Neural cell (in vitro differentiated cells): ENCODE measurements around the gene SPRYD7. TPM values are rescaled to one million over a fixed set of nuclear protein-coding genes. Genes with fewer than 3 reads are reported as not detected.

ENCODE experiments used
- H2AFZ ChIP-seq: fragments of 200-600, 300-800 bp; sonication (generic), shearing (Covaris generic); 2 replicates; pipeline ENCODE4 v1.6.0; 2014; ENCODE audit warnings: low read depth, mild to moderate bottlenecking, antibody characterized with exemption, low read length, moderate library complexity
- H3F3A ChIP-seq: fragments of 200-600 bp; shearing (Covaris generic); 2 replicates; pipeline ENCODE4 v1.6.1; 2016; ENCODE audit warnings: mild to moderate bottlenecking, moderate library complexity, mixed read lengths, antibody characterized with exemption, low read length; ENCODE audit not compliant: insufficient read depth, poor library complexity, severe bottlenecking
- H3K27ac ChIP-seq: fragments of 200-600, 300-800 bp; sonication (generic), shearing (Covaris generic); 2 replicates; pipeline ENCODE4 v1.5.1; 2014; ENCODE audit warnings: mild to moderate bottlenecking, low read length, moderate library complexity
- H3K27me3 ChIP-seq: fragments of 300-800, 200-600 bp; sonication (generic), shearing (Covaris generic); 2 replicates; pipeline ENCODE4 v1.6.0; 2014; ENCODE audit warnings: mild to moderate bottlenecking, low read depth, low read length, moderate library complexity; ENCODE audit not compliant: insufficient read depth
- H3K36me3 ChIP-seq: fragments of 300-800, 200-600 bp; sonication (generic), shearing (Covaris generic); 2 replicates; pipeline ENCODE4 v1.5.1; 2014; ENCODE audit warnings: mild to moderate bottlenecking, antibody characterized with exemption, low read length, moderate library complexity; ENCODE audit not compliant: insufficient read depth
- H3K4me2 ChIP-seq: fragments of 300-800, 200-600 bp; sonication (generic), shearing (Covaris generic); 2 replicates; pipeline ENCODE4 v1.6.0; 2014; ENCODE audit warnings: mild to moderate bottlenecking, low read length
- H3K4me3 ChIP-seq: fragments of 300-800, 200-600 bp; sonication (generic), shearing (Covaris generic); 2 replicates; pipeline ENCODE4 v1.5.1; 2014; ENCODE audit warnings: mild to moderate bottlenecking, low read length, moderate library complexity
- H3K79me2 ChIP-seq: fragments of 200-600 bp; shearing (Covaris generic); replicated peaks from 2 replicates; pipeline ENCODE4 v1.6.0; 2014; ENCODE audit warnings: mild to moderate bottlenecking, low read length, moderate library complexity; ENCODE audit not compliant: insufficient read depth
- H3K9ac ChIP-seq: fragments of 300-800, 200-600 bp; sonication (generic), shearing (Covaris generic); 2 replicates; pipeline ENCODE4 v1.6.1; 2016; ENCODE audit warnings: mild to moderate bottlenecking, low read length, mixed read lengths
- H3K9me2 ChIP-seq: fragments of 200-600 bp; shearing (Covaris generic); 2 replicates; pipeline ENCODE4 v1.6.1; 2016; ENCODE audit warnings: mild to moderate bottlenecking, low read length, mixed read lengths; ENCODE audit not compliant: insufficient read depth
- H3K9me3 ChIP-seq: fragments of 200-600, 300-800 bp; sonication (generic), shearing (Covaris generic); 2 replicates; pipeline ENCODE4 v1.6.1; 2016; ENCODE audit warnings: mild to moderate bottlenecking, mixed run types, low read length, moderate library complexity, mixed read lengths
- H4K20me1 ChIP-seq: fragments of 200-600 bp; shearing (Covaris generic); 2 replicates; pipeline ENCODE4 v1.6.1; 2016; ENCODE audit warnings: mild to moderate bottlenecking, mixed run types; ENCODE audit not compliant: insufficient read depth
- EP300 ChIP-seq: fragments of 450-650 bp; conservative IDR thresholded peaks from 2 replicates; pipeline ENCODE4 v1.6.1; 2014; ENCODE audit warnings: antibody characterized with exemption, mild to moderate bottlenecking, moderate library complexity; ENCODE audit not compliant: poor library complexity, severe bottlenecking
- EZH2 ChIP-seq: fragments of 200-600, 300-800 bp; shearing (Covaris generic), sonication (generic); IDR thresholded peaks from 2 replicates; pipeline ENCODE4 v1.6.1; 2014; ENCODE audit warnings: antibody characterized with exemption, low read length, borderline replicate concordance, mild to moderate bottlenecking; ENCODE audit not compliant: insufficient read depth, poor library complexity, severe bottlenecking
- MXI1 ChIP-seq: fragments of 450-650 bp; conservative IDR thresholded peaks from 2 replicates; pipeline ENCODE4 v1.6.1; 2014; ENCODE audit warnings: antibody characterized with exemption, mild to moderate bottlenecking; ENCODE audit not compliant: poor library complexity, severe bottlenecking
- POLR2AphosphoS5 ChIP-seq: IDR thresholded peaks from 2 replicates; pipeline ENCODE4 v1.6.1; 2012
- RAD21 ChIP-seq: fragments of 450-650 bp; conservative IDR thresholded peaks from 2 replicates; pipeline ENCODE4 v1.6.1; 2014; ENCODE audit warnings: antibody characterized with exemption, mild to moderate bottlenecking, moderate library complexity
- SMC3 ChIP-seq: fragments of 450-650 bp; conservative IDR thresholded peaks from 2 replicates; pipeline ENCODE4 v1.6.1; 2014; ENCODE audit warnings: antibody characterized with exemption, mild to moderate bottlenecking, moderate library complexity; ENCODE audit not compliant: poor library complexity
- TAF1 ChIP-seq: IDR thresholded peaks from 2 replicates; pipeline ENCODE4 v1.6.1; 2012; ENCODE audit warnings: low read depth
- polyA minus RNA-seq: library from RNA; depleted of rRNA, polyadenylated mRNA; stranded (reverse); fragments of >200 nt; gene quantifications from 2 replicates; pipeline ENCODE4 v1.2.3, GENCODE V29; 2014
- polyA plus RNA-seq: library from polyadenylated mRNA; depleted of rRNA; stranded (reverse); fragments of >200 nt; gene quantifications from 2 replicates; pipeline ENCODE4 v1.2.3, GENCODE V29; 2014
- TF ChIP-seq, protein P1 (sequence below): IDR thresholded peaks from 2 replicates; pipeline ENCODE4 v1.6.1; 2012; ENCODE audit warnings: borderline replicate concordance
- TF ChIP-seq, protein P2 (sequence below): fragments of 450-650 bp; IDR thresholded peaks from 2 replicates; pipeline ENCODE4 v1.5.1; 2014; ENCODE audit warnings: antibody characterized with exemption, mild to moderate bottlenecking, moderate library complexity; ENCODE audit not compliant: poor library complexity, severe bottlenecking

Gene SPRYD7
- polyA plus RNA-seq (13.2 and 15.4 TPM in 2 replicates), polyA minus RNA-seq (16.3 and 20.1 TPM in 2 replicates)

GRCh38 chr13:49936075-49936967, at the start of gene SPRYD7:
Gene SPRYD7, minus strand, starts transcription at chr13:49936340. Its CDS starts 105 bp downstream, at chr13:49936235.
- Histone ChIP-seq H3K36me3 (no peaks in the 10 kb centered on the region), H3K27me3 (no peaks in the 10 kb centered on the region), H3K9me2 (no peaks in the 10 kb centered on the region), H3K79me2 (no peaks in the 10 kb centered on the region), H4K20me1 (no peaks in the 10 kb centered on the region), H3F3A (no peaks in the 10 kb centered on the region), H3K4me2 (peak within 1 kb of the TSS; percentile 69), H2AFZ (peak within 1 kb of the TSS; percentile 82), H3K27ac (peak within 1 kb of the TSS; percentile 69), H3K9ac (peak within 1 kb of the TSS; percentile 75), H3K4me3 (peak within 1 kb of the TSS; percentile 89), H3K9me3 (no peaks in the 10 kb centered on the region)
- TF ChIP-seq SMC3 (peak; percentile 55), RAD21 (peak; percentile 45), POLR2AphosphoS5 (peak; percentile 6), EP300 (peak; percentile 44), EZH2 (no peak), MXI1 (peak; percentile 71), TAF1 (peak; percentile 51)
- TF ChIP-seq, protein P1, sequence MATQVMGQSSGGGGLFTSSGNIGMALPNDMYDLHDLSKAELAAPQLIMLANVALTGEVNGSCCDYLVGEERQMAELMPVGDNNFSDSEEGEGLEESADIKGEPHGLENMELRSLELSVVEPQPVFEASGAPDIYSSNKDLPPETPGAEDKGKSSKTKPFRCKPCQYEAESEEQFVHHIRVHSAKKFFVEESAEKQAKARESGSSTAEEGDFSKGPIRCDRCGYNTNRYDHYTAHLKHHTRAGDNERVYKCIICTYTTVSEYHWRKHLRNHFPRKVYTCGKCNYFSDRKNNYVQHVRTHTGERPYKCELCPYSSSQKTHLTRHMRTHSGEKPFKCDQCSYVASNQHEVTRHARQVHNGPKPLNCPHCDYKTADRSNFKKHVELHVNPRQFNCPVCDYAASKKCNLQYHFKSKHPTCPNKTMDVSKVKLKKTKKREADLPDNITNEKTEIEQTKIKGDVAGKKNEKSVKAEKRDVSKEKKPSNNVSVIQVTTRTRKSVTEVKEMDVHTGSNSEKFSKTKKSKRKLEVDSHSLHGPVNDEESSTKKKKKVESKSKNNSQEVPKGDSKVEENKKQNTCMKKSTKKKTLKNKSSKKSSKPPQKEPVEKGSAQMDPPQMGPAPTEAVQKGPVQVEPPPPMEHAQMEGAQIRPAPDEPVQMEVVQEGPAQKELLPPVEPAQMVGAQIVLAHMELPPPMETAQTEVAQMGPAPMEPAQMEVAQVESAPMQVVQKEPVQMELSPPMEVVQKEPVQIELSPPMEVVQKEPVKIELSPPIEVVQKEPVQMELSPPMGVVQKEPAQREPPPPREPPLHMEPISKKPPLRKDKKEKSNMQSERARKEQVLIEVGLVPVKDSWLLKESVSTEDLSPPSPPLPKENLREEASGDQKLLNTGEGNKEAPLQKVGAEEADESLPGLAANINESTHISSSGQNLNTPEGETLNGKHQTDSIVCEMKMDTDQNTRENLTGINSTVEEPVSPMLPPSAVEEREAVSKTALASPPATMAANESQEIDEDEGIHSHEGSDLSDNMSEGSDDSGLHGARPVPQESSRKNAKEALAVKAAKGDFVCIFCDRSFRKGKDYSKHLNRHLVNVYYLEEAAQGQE = peak; percentile 18
- TF ChIP-seq, protein P2, sequence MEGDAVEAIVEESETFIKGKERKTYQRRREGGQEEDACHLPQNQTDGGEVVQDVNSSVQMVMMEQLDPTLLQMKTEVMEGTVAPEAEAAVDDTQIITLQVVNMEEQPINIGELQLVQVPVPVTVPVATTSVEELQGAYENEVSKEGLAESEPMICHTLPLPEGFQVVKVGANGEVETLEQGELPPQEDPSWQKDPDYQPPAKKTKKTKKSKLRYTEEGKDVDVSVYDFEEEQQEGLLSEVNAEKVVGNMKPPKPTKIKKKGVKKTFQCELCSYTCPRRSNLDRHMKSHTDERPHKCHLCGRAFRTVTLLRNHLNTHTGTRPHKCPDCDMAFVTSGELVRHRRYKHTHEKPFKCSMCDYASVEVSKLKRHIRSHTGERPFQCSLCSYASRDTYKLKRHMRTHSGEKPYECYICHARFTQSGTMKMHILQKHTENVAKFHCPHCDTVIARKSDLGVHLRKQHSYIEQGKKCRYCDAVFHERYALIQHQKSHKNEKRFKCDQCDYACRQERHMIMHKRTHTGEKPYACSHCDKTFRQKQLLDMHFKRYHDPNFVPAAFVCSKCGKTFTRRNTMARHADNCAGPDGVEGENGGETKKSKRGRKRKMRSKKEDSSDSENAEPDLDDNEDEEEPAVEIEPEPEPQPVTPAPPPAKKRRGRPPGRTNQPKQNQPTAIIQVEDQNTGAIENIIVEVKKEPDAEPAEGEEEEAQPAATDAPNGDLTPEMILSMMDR = peak; percentile 95

DNA sequence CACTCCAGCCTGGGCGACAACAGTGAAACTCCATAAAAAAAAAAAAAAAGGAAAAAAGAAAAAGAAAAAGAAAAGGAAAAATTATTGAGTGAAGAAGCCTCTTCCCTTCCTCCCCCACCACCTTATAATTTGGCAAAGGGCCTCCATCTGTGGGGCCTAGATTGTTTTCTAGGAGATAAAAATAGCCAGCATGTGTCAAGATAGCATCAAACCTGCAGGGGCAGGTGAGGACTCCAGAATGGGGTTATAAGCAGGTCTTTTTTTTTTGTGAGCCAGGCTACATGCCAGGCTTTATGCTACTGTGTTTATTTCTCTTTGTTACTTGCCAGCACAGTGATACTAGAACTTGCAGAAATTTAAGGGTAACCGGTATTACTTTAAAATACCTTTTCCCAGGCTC, 49.0 kb upstream of the SPRYD7 start:
- Histone ChIP-seq H3K27ac (no peak overlapping the region), H3F3A (no peaks in the 10 kb centered on the region), H3K4me2 (no peak overlapping the region), H3K9me2 (no peaks in the 10 kb centered on the region), H3K4me3 (no peak overlapping the region), H3K36me3 (no peaks in the 10 kb centered on the region), H4K20me1 (no peaks in the 10 kb centered on the region), H3K9ac (no peak overlapping the region), H3K27me3 (no peaks in the 10 kb centered on the region), H3K79me2 (no peaks in the 10 kb centered on the region), H2AFZ (no peak overlapping the region), H3K9me3 (no peaks in the 10 kb centered on the region)
- TF ChIP-seq MXI1 = no peak
- TF ChIP-seq RAD21 = no peak
- TF ChIP-seq POLR2AphosphoS5 = no peak
- no peak for TF ChIP-seq EZH2
- TF ChIP-seq, protein P2 = no peak
- no peak for TF ChIP-seq TAF1
- TF ChIP-seq, protein P1 = no peak
- no peak for TF ChIP-seq SMC3
- TF ChIP-seq EP300 = no peak
